GM21529 (cell line): ENCODE measurements around the gene ATXN2.
"Not testable (repeated sequence)": the region's sequence is repeated elsewhere in the genome, so short reads cannot be mapped to it uniquely, and the experiment has no call there.

Source experiments
- ATAC-seq: cut with Tn5 transposase; IDR thresholded peaks from one replicate; pipeline ENCODE4 v1.9.1; 2021; ENCODE audit not compliant: unreplicated experiment

Gene ATXN2

GRCh38 chr12:111507258-111507657 lies 91.9 kb downstream of the ATXN2 start:
- ATAC-seq = not testable (repeated sequence)

- ATAC-seq = no peak
Measured at GRCh38 chr12:111506260-111506659, 92.9 kb downstream of the ATXN2 start.

- ATAC-seq = no peak
Measured at GRCh38 chr12:111505601-111506036, 93.5 kb downstream of the ATXN2 start.

GRCh38 chr12:111503116-111503515 lies 96.0 kb downstream of the ATXN2 start:
- no peak for ATAC-seq

GRCh38 chr12:111494676-111495075 lies 104.4 kb downstream of the ATXN2 start:
- ATAC-seq = no peak

GRCh38 chr12:111492979-111493378 lies 106.1 kb downstream of the ATXN2 start:
- ATAC-seq = not testable (repeated sequence)

- no peak for ATAC-seq
Measured at GRCh38 chr12:111488798-111489197, 110.3 kb downstream of the ATXN2 start.

GRCh38 chr12:111488271-111488670 lies 110.8 kb downstream of the ATXN2 start:
- ATAC-seq = no peak

- no peak for ATAC-seq
Measured at GRCh38 chr12:111482462-111482861, 116.7 kb downstream of the ATXN2 start.

GRCh38 chr12:111471236-111471635 lies 127.9 kb downstream of the ATXN2 start:
- ATAC-seq = no peak

- no peak for ATAC-seq
Measured at GRCh38 chr12:111469401-111469800, 129.7 kb downstream of the ATXN2 start.

GRCh38 chr12:111467857-111468241 lies 131.3 kb downstream of the ATXN2 start:
- no peak for ATAC-seq

- no peak for ATAC-seq
Measured at GRCh38 chr12:111467092-111467856, 131.8 kb downstream of the ATXN2 start.

GRCh38 chr12:111462210-111462769 lies 136.8 kb downstream of the ATXN2 start:
- no peak for ATAC-seq

GRCh38 chr12:111460111-111460510 lies 139.0 kb downstream of the ATXN2 start:
- ATAC-seq = not testable (repeated sequence)

- ATAC-seq = no peak
Measured at GRCh38 chr12:111458546-111459172, 140.5 kb downstream of the ATXN2 start.

GRCh38 chr12:111457577-111457976 lies 141.5 kb downstream of the ATXN2 start:
- ATAC-seq = no peak

- no peak for ATAC-seq
Measured at GRCh38 chr12:111457071-111457470, 142.0 kb downstream of the ATXN2 start.

GRCh38 chr12:111455448-111456320 lies 143.4 kb downstream of the ATXN2 start:
- no peak for ATAC-seq

GRCh38 chr12:111454716-111455447 lies 144.2 kb downstream of the ATXN2 start:
- no peak for ATAC-seq

GRCh38 chr12:111454311-111454710 lies 144.8 kb downstream of the ATXN2 start:
- no peak for ATAC-seq
